KMS-11 (cell line): Measurements from ENCODE around the gene RPS6KA2.

Experiments used
- H2AFZ ChIP-seq: fragments of 200-600 bp; sonication (generic); 2 replicates; pipeline ENCODE4 v1.6.1; 2016; ENCODE audit warnings: antibody characterized with exemption, mixed run types, low read depth
- H3K27ac ChIP-seq: fragments of 200-600 bp; sonication (generic); 2 replicates; pipeline ENCODE4 v1.6.1; 2016; ENCODE audit warnings: mild to moderate bottlenecking, mixed run types
- H3K27me3 ChIP-seq: fragments of 200-600 bp; sonication (generic); 2 replicates; pipeline ENCODE4 v1.6.1; 2017; ENCODE audit warnings: mild to moderate bottlenecking, low read depth, mixed run types, moderate library complexity; ENCODE audit not compliant: insufficient read depth
- H3K36me3 ChIP-seq: fragments of 200-600 bp; sonication (generic); 2 replicates; pipeline ENCODE4 v1.6.1; 2017; ENCODE audit warnings: mild to moderate bottlenecking, mixed run types; ENCODE audit not compliant: insufficient read depth
- H3K4me1 ChIP-seq: fragments of 200-600 bp; sonication (generic); 2 replicates; pipeline ENCODE4 v1.6.1; 2016; ENCODE audit warnings: mild to moderate bottlenecking, low read depth, mixed run types; ENCODE audit not compliant: poor library complexity, severe bottlenecking
- H3K4me2 ChIP-seq: fragments of 200-600 bp; sonication (generic); 2 replicates; pipeline ENCODE4 v1.7.0; 2016; ENCODE audit warnings: mild to moderate bottlenecking, mixed run types
- H3K4me3 ChIP-seq: fragments of 200-600 bp; sonication (generic); IDR thresholded peaks from 2 replicates; pipeline ENCODE4 v1.6.1; 2017; ENCODE audit warnings: low read depth, low read length, mixed read lengths; ENCODE audit not compliant: insufficient read depth
- H3K79me2 ChIP-seq: fragments of 200-600 bp; sonication (generic); 2 replicates; pipeline ENCODE4 v1.6.1; 2016; ENCODE audit warnings: low read depth, mixed run types; ENCODE audit not compliant: insufficient read depth
- H3K9ac ChIP-seq: fragments of 200-600 bp; sonication (generic); 2 replicates; pipeline ENCODE4 v1.6.1; 2016; ENCODE audit warnings: mild to moderate bottlenecking, mixed run types
- H4K20me1 ChIP-seq: fragments of 200-600 bp; sonication (generic); 2 replicates; pipeline ENCODE4 v1.6.1; 2016; ENCODE audit warnings: mild to moderate bottlenecking, mixed run types; ENCODE audit not compliant: insufficient read depth
- CTCF ChIP-seq: fragments of 200-600 bp; sonication (generic); conservative IDR thresholded peaks from 2 replicates; pipeline ENCODE4 v1.6.1; 2017; ENCODE audit warnings: low read depth, mild to moderate bottlenecking, antibody characterized with exemption, low read length, moderate library complexity, mixed read lengths

RPS6KA2 gene

GRCh38 chr6:166633732-166634535 is 6.9 kb upstream of the RPS6KA2 start:
- no peak overlapping the region for H3K4me3 ChIP-seq
- no peak overlapping the region for H3K27ac ChIP-seq

DNA sequence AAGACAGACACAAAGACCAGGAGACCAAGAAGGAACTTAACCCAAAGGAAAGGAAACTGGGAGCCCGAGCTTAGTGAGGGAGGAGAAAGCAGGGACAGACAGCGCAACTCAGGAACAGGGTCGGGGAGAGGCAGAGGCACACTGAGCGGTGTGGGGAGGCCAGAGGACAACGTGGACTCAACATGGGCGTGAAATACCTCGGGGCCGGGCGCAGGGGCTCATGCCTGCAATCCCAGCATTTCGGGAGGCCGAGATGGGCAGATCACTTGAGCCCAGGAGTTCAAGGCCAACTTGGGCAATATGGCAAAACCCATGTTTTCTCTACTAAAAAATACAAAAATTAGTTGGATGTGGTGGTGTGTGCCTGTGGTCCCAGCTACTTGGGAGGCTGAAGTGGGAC is 5.7 kb upstream of the RPS6KA2 start:
- peaks cover 10% of the 10 kb centered on the region for H3K4me1 ChIP-seq
- H3K79me2 ChIP-seq = no peaks in the 10 kb centered on the region
- no peaks in the 10 kb centered on the region for H3K36me3 ChIP-seq
- no peak overlapping the region for H3K27ac ChIP-seq
- TF ChIP-seq CTCF = no peak
- no peak overlapping the region for H3K4me2 ChIP-seq
- H2AFZ ChIP-seq = no peak overlapping the region
- H3K4me3 ChIP-seq = no peak overlapping the region
- no peaks in the 10 kb centered on the region for H3K27me3 ChIP-seq
- no peaks in the 10 kb centered on the region for H4K20me1 ChIP-seq
- no peak overlapping the region for H3K9ac ChIP-seq

More at GRCh38 chr6:166633732-166634535, 6.9 kb upstream of the RPS6KA2 start:
- Histone ChIP-seq H3K36me3 (no peaks in the 10 kb centered on the region), H3K79me2 (no peaks in the 10 kb centered on the region), H3K4me2 (no peak overlapping the region), H3K27me3 (no peaks in the 10 kb centered on the region), H2AFZ (no peak overlapping the region), H4K20me1 (no peaks in the 10 kb centered on the region), H3K4me1 (peaks cover 6% of the 10 kb centered on the region), H3K9ac (no peak overlapping the region)
- TF ChIP-seq CTCF = no peak

GRCh38 chr6:166630462-166630861 is 3.4 kb upstream of the RPS6KA2 start:
- H3K36me3 ChIP-seq = no peaks in the 10 kb centered on the region
- no peak overlapping the region for H3K4me3 ChIP-seq
- TF ChIP-seq CTCF = no peak
- H4K20me1 ChIP-seq = no peaks in the 10 kb centered on the region
- no peaks in the 10 kb centered on the region for H3K79me2 ChIP-seq
- H3K27me3 ChIP-seq = 0 out of 2 replicates have a peak, but pooled peaks cover 2% of the 10 kb centered on the region
- H3K4me2 ChIP-seq = no peak overlapping the region
- peaks cover 16% of the 10 kb centered on the region for H3K4me1 ChIP-seq
- no peak overlapping the region for H2AFZ ChIP-seq
- no peak overlapping the region for H3K27ac ChIP-seq
- no peak overlapping the region for H3K9ac ChIP-seq

GRCh38 chr6:166629628-166630027 is 2.6 kb upstream of the RPS6KA2 start:
- Histone ChIP-seq H3K9ac (no peak overlapping the region), H3K27ac (no peak overlapping the region), H3K27me3 (0 out of 2 replicates have a peak, but pooled peaks cover 2% of the 10 kb centered on the region), H3K36me3 (no peaks in the 10 kb centered on the region), H3K4me1 (peaks cover 16% of the 10 kb centered on the region), H2AFZ (no peak overlapping the region), H3K79me2 (no peaks in the 10 kb centered on the region), H3K4me2 (no peak overlapping the region), H4K20me1 (no peaks in the 10 kb centered on the region), H3K4me3 (no peak overlapping the region)
- no peak for TF ChIP-seq CTCF
